Measurements from ENCODE around the gene GPRC6A.
A peak's percentile ranks its signal among the peaks of the same experiment; 100 is the strongest.

Gene GPRC6A

GRCh38 chr6:116828983-116829382 is at the start of gene GPRC6A:
Gene GPRC6A, minus strand, starts transcription at chr6:116829083. Its CDS starts 70 bp downstream, at chr6:116829013.
- TF ChIP-seq CTCF (IDR thresholded peaks at IDR 0.05; ENCODE audit: extremely low read depth, insufficient read depth, missing control alignments): no peak
- no peak for DNase-seq (ENCODE audit: low spot score)
- in situ Hi-C loops (cut with MboI; ENCODE audit: low pct_unique_long_range_greater_than_20kb, low sequenced_read_pairs, unreplicated experiment): no loop called here

- no peak for DNase-seq (ENCODE audit: low spot score)
- no peak for TF ChIP-seq CTCF (IDR thresholded peaks at IDR 0.05; ENCODE audit: extremely low read depth, insufficient read depth, missing control alignments)
- in situ Hi-C loops (cut with MboI; ENCODE audit: low pct_unique_long_range_greater_than_20kb, low sequenced_read_pairs, unreplicated experiment): no loop called here
Measured at GRCh38 chr6:116877743-116878142, 48.9 kb upstream of the GPRC6A start.

- DNase-seq (ENCODE audit: low spot score): peak; percentile 25
- no peak for TF ChIP-seq CTCF (IDR thresholded peaks at IDR 0.05; ENCODE audit: extremely low read depth, insufficient read depth, missing control alignments)
- in situ Hi-C loops (cut with MboI; ENCODE audit: low pct_unique_long_range_greater_than_20kb, low sequenced_read_pairs, unreplicated experiment): no loop called here
Measured at GRCh38 chr6:116876635-116877611, 48.0 kb upstream of the GPRC6A start, which contains the start of gene RFX6. Gene RFX6, plus strand, starts transcription at chr6:116877242. Its CDS starts 34 bp downstream, at chr6:116877276.

- no peak for TF ChIP-seq CTCF (IDR thresholded peaks at IDR 0.05; ENCODE audit: extremely low read depth, insufficient read depth, missing control alignments)
- in situ Hi-C loops (cut with MboI; ENCODE audit: low pct_unique_long_range_greater_than_20kb, low sequenced_read_pairs, unreplicated experiment): no loop called here
- DNase-seq (ENCODE audit: low spot score): no peak
Measured at GRCh38 chr6:116876107-116876506, 47.2 kb upstream of the GPRC6A start.

- no peak for TF ChIP-seq CTCF (IDR thresholded peaks at IDR 0.05; ENCODE audit: extremely low read depth, insufficient read depth, missing control alignments)
- in situ Hi-C loops (cut with MboI; ENCODE audit: low pct_unique_long_range_greater_than_20kb, low sequenced_read_pairs, unreplicated experiment): no loop called here
- no peak for DNase-seq (ENCODE audit: low spot score)
Measured at GRCh38 chr6:116872771-116873170, 43.9 kb upstream of the GPRC6A start.

- no peak for DNase-seq (ENCODE audit: low spot score)
- in situ Hi-C loops (cut with MboI; ENCODE audit: low pct_unique_long_range_greater_than_20kb, low sequenced_read_pairs, unreplicated experiment): no loop called here
- no peak for TF ChIP-seq CTCF (IDR thresholded peaks at IDR 0.05; ENCODE audit: extremely low read depth, insufficient read depth, missing control alignments)
Measured at GRCh38 chr6:116866281-116866871, 37.5 kb upstream of the GPRC6A start.

Data from GM13977 (cell line).